NCI-H524 (cell line): ENCODE measurements around the gene ICA1L.

Experiments used
- DNase-seq, 2 experiments: peaks; one replicate each; lab custom pipeline; 2025; lab: John Stamatoyannopoulos, UW

Gene ICA1L

GRCh38 chr2:202782940-202783558 lies 88.5 kb downstream of the ICA1L start:
- no peak for DNase-seq

GRCh38 chr2:202780514-202781021 lies 91.0 kb downstream of the ICA1L start:
- no peak for DNase-seq

- no peak for DNase-seq
Observed at GRCh38 chr2:202778217-202778616, 93.3 kb downstream of the ICA1L start.

- no peak for DNase-seq
Observed at GRCh38 chr2:202774104-202774503, 97.5 kb downstream of the ICA1L start.

- no peak for DNase-seq
Observed at GRCh38 chr2:202773301-202773973, 98.1 kb downstream of the ICA1L start.

GRCh38 chr2:202771741-202772460 lies 99.7 kb downstream of the ICA1L start:
- DNase-seq, result no peak

- DNase-seq, result no peak
Observed at GRCh38 chr2:202771336-202771735, 100.2 kb downstream of the ICA1L start.

GRCh38 chr2:202769201-202769600 lies 102.4 kb downstream of the ICA1L start:
- no peak for DNase-seq

- no peak for DNase-seq
Observed at GRCh38 chr2:202768273-202768672, 103.3 kb downstream of the ICA1L start.

GRCh38 chr2:202765436-202765835 lies 106.1 kb downstream of the ICA1L start:
- DNase-seq, result no peak

GRCh38 chr2:202764991-202765390 lies 106.6 kb downstream of the ICA1L start:
- no peak for DNase-seq

- DNase-seq, result no peak
Observed at GRCh38 chr2:202763916-202764315, 107.7 kb downstream of the ICA1L start.

- no peak for DNase-seq
Observed at GRCh38 chr2:202762556-202762955, 109.0 kb downstream of the ICA1L start.

GRCh38 chr2:202760848-202761247 lies 110.7 kb downstream of the ICA1L start:
- no peak for DNase-seq

- DNase-seq, result no peak
Observed at GRCh38 chr2:202758604-202759003, 113.0 kb downstream of the ICA1L start.

- no peak for DNase-seq
Observed at GRCh38 chr2:202758128-202758527, 113.4 kb downstream of the ICA1L start.

- no peak for DNase-seq
Observed at GRCh38 chr2:202757339-202757738, 114.2 kb downstream of the ICA1L start.

GRCh38 chr2:202756598-202756997 lies 115.0 kb downstream of the ICA1L start:
- DNase-seq, result no peak

- no peak for DNase-seq
Observed at GRCh38 chr2:202754936-202755335, 116.6 kb downstream of the ICA1L start.

- no peak for DNase-seq
Observed at GRCh38 chr2:202752071-202752470, 119.5 kb downstream of the ICA1L start.

- DNase-seq, result no peak
Observed at GRCh38 chr2:202750763-202751427, 120.7 kb downstream of the ICA1L start.

GRCh38 chr2:202749477-202749876 lies 122.1 kb downstream of the ICA1L start:
- no peak for DNase-seq
